Activated T-cell treated with anti-CD3 and anti-CD28 coated beads, Interleukin-2, amount 50 U/mL, for 48 hours (primary cell): ENCODE data around the gene SLC7A9.
"Not testable (repeated sequence)": the region's sequence is repeated elsewhere in the genome, so short reads cannot be mapped to it uniquely, and the experiment has no call there.

Source experiments
- DNase-seq, 2 experiments: peaks; one replicate each; pipeline ENCODE4 v3.0.0-alpha.2; 2020

SLC7A9 gene

GRCh38 chr19:32823747-32824102 is 45.8 kb downstream of the SLC7A9 start:
- no peak for DNase-seq

GRCh38 chr19:32822916-32823746 is 46.4 kb downstream of the SLC7A9 start:
- no peak for DNase-seq

- no peak for DNase-seq
Observed at GRCh38 chr19:32819419-32820400, 49.9 kb downstream of the SLC7A9 start.

GRCh38 chr19:32818536-32818935 is 51.0 kb downstream of the SLC7A9 start:
- DNase-seq: no peak

- no peak for DNase-seq
Observed at GRCh38 chr19:32817569-32818476, 51.7 kb downstream of the SLC7A9 start.

GRCh38 chr19:32816555-32817099 is 52.9 kb downstream of the SLC7A9 start:
- DNase-seq: no peak

- DNase-seq: no peak
Observed at GRCh38 chr19:32814624-32815023, 54.9 kb downstream of the SLC7A9 start.

GRCh38 chr19:32813862-32814425 is 55.6 kb downstream of the SLC7A9 start:
- no peak for DNase-seq

GRCh38 chr19:32812571-32812970 is 57.0 kb downstream of the SLC7A9 start:
- DNase-seq: no peak

GRCh38 chr19:32812036-32812435 is 57.5 kb downstream of the SLC7A9 start:
- DNase-seq: no peak

- DNase-seq: no peak
Observed at GRCh38 chr19:32811151-32811550, 58.4 kb downstream of the SLC7A9 start.

- no peak for DNase-seq
Observed at GRCh38 chr19:32810452-32810851, 59.1 kb downstream of the SLC7A9 start.

- DNase-seq: no peak
Observed at GRCh38 chr19:32809754-32810153, 59.8 kb downstream of the SLC7A9 start.

- DNase-seq: no peak
Observed at GRCh38 chr19:32809254-32809653, 60.3 kb downstream of the SLC7A9 start.

- no peak for DNase-seq
Observed at GRCh38 chr19:32808236-32808635, 61.3 kb downstream of the SLC7A9 start.

- no peak for DNase-seq
Observed at GRCh38 chr19:32802840-32803239, 66.7 kb downstream of the SLC7A9 start.

- DNase-seq: no peak
Observed at GRCh38 chr19:32800754-32801153, 68.8 kb downstream of the SLC7A9 start.

GRCh38 chr19:32800191-32800590 is 69.4 kb downstream of the SLC7A9 start:
- DNase-seq: no peak

GRCh38 chr19:32798201-32798600 is 71.4 kb downstream of the SLC7A9 start:
- no peak for DNase-seq

- no peak for DNase-seq
Observed at GRCh38 chr19:32789429-32789828, 80.1 kb downstream of the SLC7A9 start.

GRCh38 chr19:32787895-32788294 is 81.7 kb downstream of the SLC7A9 start:
- DNase-seq: not testable (repeated sequence)
